GM18505 (cell line): Measurements from ENCODE around the gene RBM28.

Experiments used
- ATAC-seq: cut with Tn5 transposase; IDR thresholded peaks from one replicate; pipeline ENCODE4 v1.9.1; 2021; ENCODE audit not compliant: unreplicated experiment
- POLR2A ChIP-seq: IDR thresholded peaks from 4 replicates; pipeline ENCODE4 v1.6.1; 2011; ENCODE audit warnings: borderline replicate concordance; ENCODE audit not compliant: insufficient read depth, insufficient read length; ENCODE audit errors: extremely low read depth

RBM28 gene

GRCh38 chr7:128351296-128352152 lies 7.8 kb upstream of the RBM28 start:
- TF ChIP-seq POLR2A: no peak
- no peak for ATAC-seq

- ATAC-seq: no peak
- no peak for TF ChIP-seq POLR2A
Observed at GRCh38 chr7:128350708-128351295, 7.1 kb upstream of the RBM28 start.

GRCh38 chr7:128349466-128349825 lies 5.7 kb upstream of the RBM28 start:
- no peak for ATAC-seq
- no peak for TF ChIP-seq POLR2A

- no peak for TF ChIP-seq POLR2A
- no peak for ATAC-seq
Observed at GRCh38 chr7:128347647-128348097, 4.0 kb upstream of the RBM28 start.

GRCh38 chr7:128344431-128344774 lies 695 bp upstream of the RBM28 start:
- no peak for TF ChIP-seq POLR2A
- no peak for ATAC-seq

- ATAC-seq: no peak
- TF ChIP-seq POLR2A: no peak
Observed at GRCh38 chr7:128341733-128342132, 2.0 kb downstream of the RBM28 start.

- TF ChIP-seq POLR2A: no peak
- no peak for ATAC-seq
Observed at GRCh38 chr7:128335730-128336129, 8.0 kb downstream of the RBM28 start.

- no peak for TF ChIP-seq POLR2A
- no peak for ATAC-seq
Observed at GRCh38 chr7:128324368-128324680, 19.4 kb downstream of the RBM28 start.

- no peak for ATAC-seq
Observed at GRCh38 chr7:128323459-128324367, 20.0 kb downstream of the RBM28 start.

GRCh38 chr7:128323040-128323439 lies 20.7 kb downstream of the RBM28 start:
- TF ChIP-seq POLR2A: no peak
- no peak for ATAC-seq

More at GRCh38 chr7:128323459-128324367, 20.0 kb downstream of the RBM28 start:
- TF ChIP-seq POLR2A: no peak

GRCh38 chr7:128322040-128322643 lies 21.6 kb downstream of the RBM28 start:
- no peak for TF ChIP-seq POLR2A
- ATAC-seq: no peak

- TF ChIP-seq POLR2A: no peak
- ATAC-seq: no peak
Observed at GRCh38 chr7:128321044-128321422, 22.7 kb downstream of the RBM28 start.

GRCh38 chr7:128318691-128319090 lies 25.0 kb downstream of the RBM28 start:
- ATAC-seq: no peak
- no peak for TF ChIP-seq POLR2A
